ENCODE measurements around the gene ZNF670. TPM values are rescaled to one million over a fixed set of nuclear protein-coding genes. Genes with fewer than 3 reads are reported as not detected.

Gene ZNF670
- total and polyA plus RNA-seq, 9 of the 15 experiments (the other 6 are each of a cell fraction or from before 2014, with no cell fraction given) = 7.1 to 23.4 (median 11.8) TPM

- no peak for TF ChIP-seq NKRF (IDR thresholded peaks at IDR 0.05; ENCODE audit: borderline replicate concordance)
- TF ChIP-seq NCOR1 (IDR thresholded peaks at IDR 0.05) = no peak
- no peak for TF ChIP-seq TEAD2 (tag; IDR thresholded peaks at IDR 0.05)
- TF ChIP-seq FOXM1 (IDR thresholded peaks at IDR 0.05; ENCODE audit: low read depth) = no peak
- TF ChIP-seq FOXM1 (CRISPR knock-in tag; IDR thresholded peaks at IDR 0.05; ENCODE audit: low read depth) = no peak
- no peak for TF ChIP-seq THAP12 (CRISPR knock-in tag; IDR thresholded peaks at IDR 0.05)
- TF ChIP-seq BMI1 (IDR thresholded peaks at IDR 0.05; ENCODE audit: low read length) = no peak
- no peak for TF ChIP-seq SIN3B (IDR thresholded peaks at IDR 0.05; ENCODE audit: low read depth)
- TF ChIP-seq ZNF696 (CRISPR knock-in tag; conservative IDR thresholded peaks at IDR 0.05) = no peak
- TF ChIP-seq ZNF408 (CRISPR knock-in tag; IDR thresholded peaks at IDR 0.05; ENCODE audit: low read depth) = no peak
- TF ChIP-seq TRIM24 (IDR thresholded peaks at IDR 0.05) = peak in 1 of 2 experiments; percentile 38; a peak in 1 of 4 replicates
- TF ChIP-seq CTCF (IDR thresholded peaks at IDR 0.05 in 2 of 3, conservative IDR thresholded peaks at IDR 0.05 in 1 of 3; ENCODE audit: insufficient read depth in 2 of 3, low read depth in 1 of 3, low read length in 3 of 3) = peak; percentile 40 to 45 (median 41)
- no peak for TF ChIP-seq NFE2 (IDR thresholded peaks at IDR 0.05; ENCODE audit: low read depth)
- TF ChIP-seq KAT8 (IDR thresholded peaks at IDR 0.05; ENCODE audit: low read depth) = no peak
- TF ChIP-seq GABPB1 (CRISPR knock-in tag; IDR thresholded peaks at IDR 0.05) = peak; percentile 30; the same call in 1 of the 2 replicates
- TF ChIP-seq FOXA3 (CRISPR knock-in tag; conservative IDR thresholded peaks at IDR 0.05 in 1 of 2, IDR thresholded peaks at IDR 0.05 in 1 of 2) = no peak
- no peak for TF ChIP-seq MCM2 (IDR thresholded peaks at IDR 0.05; ENCODE audit: low read depth)
These were observed 40.4 kb upstream of the ZNF670 start (continued) for GRCh38 chr1:247118946-247119446.

All from K562 (cell line).